GM12874 (cell line): ENCODE data around the gene TM4SF20.

Experiments used
- TF ChIP-seq, protein P1 (sequence below): IDR thresholded peaks from 2 replicates; pipeline ENCODE4 v1.5.1; 2011; ENCODE audit warnings: low read depth, mild to moderate bottlenecking, control low read depth, low read length, moderate library complexity; ENCODE audit not compliant: insufficient read depth

The TM4SF20 gene

GRCh38 chr2:227363756-227364155 is 15.3 kb downstream of the TM4SF20 start:
- TF ChIP-seq, protein P1, sequence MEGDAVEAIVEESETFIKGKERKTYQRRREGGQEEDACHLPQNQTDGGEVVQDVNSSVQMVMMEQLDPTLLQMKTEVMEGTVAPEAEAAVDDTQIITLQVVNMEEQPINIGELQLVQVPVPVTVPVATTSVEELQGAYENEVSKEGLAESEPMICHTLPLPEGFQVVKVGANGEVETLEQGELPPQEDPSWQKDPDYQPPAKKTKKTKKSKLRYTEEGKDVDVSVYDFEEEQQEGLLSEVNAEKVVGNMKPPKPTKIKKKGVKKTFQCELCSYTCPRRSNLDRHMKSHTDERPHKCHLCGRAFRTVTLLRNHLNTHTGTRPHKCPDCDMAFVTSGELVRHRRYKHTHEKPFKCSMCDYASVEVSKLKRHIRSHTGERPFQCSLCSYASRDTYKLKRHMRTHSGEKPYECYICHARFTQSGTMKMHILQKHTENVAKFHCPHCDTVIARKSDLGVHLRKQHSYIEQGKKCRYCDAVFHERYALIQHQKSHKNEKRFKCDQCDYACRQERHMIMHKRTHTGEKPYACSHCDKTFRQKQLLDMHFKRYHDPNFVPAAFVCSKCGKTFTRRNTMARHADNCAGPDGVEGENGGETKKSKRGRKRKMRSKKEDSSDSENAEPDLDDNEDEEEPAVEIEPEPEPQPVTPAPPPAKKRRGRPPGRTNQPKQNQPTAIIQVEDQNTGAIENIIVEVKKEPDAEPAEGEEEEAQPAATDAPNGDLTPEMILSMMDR, result 0 out of 2 replicates have a peak, but pooled peaks have one; percentile 21

- TF ChIP-seq, protein P1, result no peak
Measured at GRCh38 chr2:227360351-227360750, 18.8 kb downstream of the TM4SF20 start.

GRCh38 chr2:227351639-227352038 is 27.5 kb downstream of the TM4SF20 start:
- TF ChIP-seq, protein P1, result no peak

DNA sequence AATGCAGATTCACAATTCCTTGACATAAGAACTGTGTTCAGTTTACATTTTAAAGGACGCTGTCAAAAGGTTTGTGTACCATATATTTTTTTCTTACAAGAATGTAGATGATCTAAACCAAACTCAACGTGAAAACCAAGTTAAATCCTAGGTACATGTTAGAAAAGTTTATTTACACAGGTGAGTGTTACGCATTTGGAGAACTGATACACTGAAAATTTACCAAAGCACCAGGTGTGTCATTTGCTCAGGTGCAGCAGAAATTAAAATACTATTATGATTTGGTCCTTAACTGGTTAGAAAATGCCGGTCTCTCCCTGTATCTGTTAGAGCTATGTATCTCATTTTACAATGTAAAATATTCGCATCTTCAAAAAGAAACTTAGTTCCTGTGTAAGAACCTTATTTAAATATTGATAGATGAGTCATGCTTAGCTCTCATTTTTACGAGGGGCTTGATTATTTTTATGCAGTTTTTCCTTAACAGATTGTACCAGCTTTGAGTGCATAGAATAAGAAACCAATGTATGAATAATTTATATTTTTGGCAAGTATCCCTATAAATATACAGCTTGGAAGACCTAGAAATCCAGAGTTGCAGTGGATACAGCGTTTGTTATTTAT is 29.0 kb downstream of the TM4SF20 start:
- TF ChIP-seq, protein P1, result no peak

GRCh38 chr2:227348324-227348723 is 30.8 kb downstream of the TM4SF20 start:
- TF ChIP-seq, protein P1, result no peak

- TF ChIP-seq, protein P1, result no peak
Measured at GRCh38 chr2:227347117-227347516, 32.0 kb downstream of the TM4SF20 start.

DNA sequence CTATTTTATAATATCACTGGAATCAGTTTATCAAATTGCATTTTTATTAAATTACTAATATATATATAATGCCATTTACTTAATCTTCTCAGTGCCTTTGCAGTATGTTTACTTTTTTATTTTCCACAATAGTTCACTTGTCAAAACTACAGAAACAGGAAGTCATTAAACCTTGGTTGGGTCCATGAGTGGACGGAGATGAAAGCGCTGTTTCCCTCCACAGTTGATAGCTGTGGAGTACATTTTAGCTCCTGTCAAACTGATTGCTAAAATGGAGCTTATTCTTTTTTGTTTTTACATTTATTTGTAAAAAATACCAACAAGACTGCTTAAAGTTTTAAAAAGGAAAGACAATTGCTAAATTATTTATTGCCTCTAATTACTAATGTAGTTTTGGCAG is 34.9 kb downstream of the TM4SF20 start:
- TF ChIP-seq, protein P1, result no peak
